ENCODE data around the gene ARL8B. TPM values are rescaled to one million over a fixed set of nuclear protein-coding genes. Genes with fewer than 3 reads are reported as not detected.

The ARL8B gene
- total RNA-seq, 1 experiment from 2014 or later, result 54.0 TPM

GRCh38 chr3:5212628-5213573 lies 90.8 kb downstream of the ARL8B start:
- Histone ChIP-seq H3K27me3 (replicated peaks; ENCODE audit: insufficient read depth, low read depth, low read length, poor library complexity) (no peaks in the 10 kb centered on the region), H3K4me3 (ENCODE audit: low read depth, low read length, poor library complexity, severe bottlenecking) (no peak overlapping the region), H3K9me3 (ENCODE audit: low read depth, low read length, poor library complexity, severe bottlenecking) (no peaks in the 10 kb centered on the region), H3K4me1 (ENCODE audit: insufficient read depth, low read length, poor library complexity, severe bottlenecking) (no peaks in the 10 kb centered on the region), H3K36me3 (ENCODE audit: insufficient read depth, low read length, poor library complexity, severe bottlenecking) (peaks cover 94% of the 10 kb centered on the region), H3K27ac (ENCODE audit: low read depth, low read length, poor library complexity, severe bottlenecking) (no peak overlapping the region)
- no TSS peak for BruUV-seq (replicated peaks)
- DNase-seq (ENCODE audit: low spot score), result no peak
- ChIA-PET POLR2A (ENCODE audit: low non-redundant PET) (no interaction called here), CTCF (no interaction called here)
- intact Hi-C loops (cut with micrococcal nuclease; ENCODE audit: unreplicated experiment), result no loop called here
- TF ChIP-seq CTCF (conservative IDR thresholded peaks at IDR 0.05; ENCODE audit: low read depth, low read length) (no peak), EZH2 (IDR thresholded peaks at IDR 0.05; ENCODE audit: borderline replicate concordance, low read depth, low read length, poor library complexity, severe bottlenecking) (no peak)

DNA sequence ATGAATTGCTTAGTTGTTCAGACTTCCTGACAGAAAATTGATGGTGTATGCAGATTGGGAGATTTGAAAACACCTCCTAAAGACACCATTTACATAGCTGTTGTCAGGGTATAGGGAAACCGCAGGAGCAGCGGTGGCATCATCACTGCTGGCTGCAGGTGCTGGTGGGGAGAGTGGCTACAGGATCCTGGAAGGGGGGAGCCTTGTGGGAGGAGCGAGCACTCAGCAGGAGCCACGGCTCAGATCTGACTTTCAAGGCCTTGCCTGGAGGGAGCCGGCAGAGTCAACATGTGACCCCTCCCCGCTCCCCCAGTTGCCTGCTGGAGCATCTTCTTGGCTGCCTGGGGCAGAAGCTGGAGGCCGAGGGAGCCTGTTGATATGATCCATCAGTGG lies 91.5 kb downstream of the ARL8B start:
- no TSS peak for BruUV-seq (replicated peaks)
- Histone ChIP-seq H3K27me3 (replicated peaks; ENCODE audit: insufficient read depth, low read depth, low read length, poor library complexity) (no peaks in the 10 kb centered on the region), H3K36me3 (ENCODE audit: insufficient read depth, low read length, poor library complexity, severe bottlenecking) (peaks cover 90% of the 10 kb centered on the region), H3K9me3 (ENCODE audit: low read depth, low read length, poor library complexity, severe bottlenecking) (no peaks in the 10 kb centered on the region), H3K4me1 (ENCODE audit: insufficient read depth, low read length, poor library complexity, severe bottlenecking) (no peaks in the 10 kb centered on the region), H3K27ac (ENCODE audit: low read depth, low read length, poor library complexity, severe bottlenecking) (no peak overlapping the region), H3K4me3 (ENCODE audit: low read depth, low read length, poor library complexity, severe bottlenecking) (no peak overlapping the region)
- TF ChIP-seq CTCF (conservative IDR thresholded peaks at IDR 0.05; ENCODE audit: low read depth, low read length) (no peak), EZH2 (IDR thresholded peaks at IDR 0.05; ENCODE audit: borderline replicate concordance, low read depth, low read length, poor library complexity, severe bottlenecking) (no peak)
- no peak for DNase-seq (ENCODE audit: low spot score)
- POLR2A ChIA-PET (ENCODE audit: low non-redundant PET), result no interaction called here
- intact Hi-C loops (cut with micrococcal nuclease; ENCODE audit: unreplicated experiment), result no loop called here
- CTCF ChIA-PET, result no interaction called here

DNA sequence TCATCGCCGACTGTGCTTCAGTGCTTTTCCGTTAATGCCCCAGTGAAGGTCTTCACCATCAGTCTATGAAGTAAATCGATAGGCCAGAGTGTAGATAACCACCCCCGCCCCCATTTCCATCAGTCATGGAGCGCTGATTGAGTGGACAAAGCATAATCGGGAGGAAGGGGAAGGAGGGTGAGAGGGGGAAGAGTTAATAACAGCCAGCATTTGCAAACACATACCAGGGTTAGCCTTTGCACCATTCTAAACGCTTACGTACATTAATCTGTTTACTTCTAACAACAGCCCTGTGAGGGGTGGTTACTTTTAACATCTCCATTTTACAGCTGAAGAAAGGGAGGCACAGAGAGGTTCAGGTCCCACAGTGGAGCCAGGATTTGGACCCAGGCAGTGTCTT lies 92.3 kb downstream of the ARL8B start:
- no TSS peak for BruUV-seq (replicated peaks)
- POLR2A ChIA-PET (ENCODE audit: low non-redundant PET), result no interaction called here
- H3K4me1 ChIP-seq (ENCODE audit: insufficient read depth, low read length, poor library complexity, severe bottlenecking), result no peaks in the 10 kb centered on the region
- no peak overlapping the region for H3K27ac ChIP-seq (ENCODE audit: low read depth, low read length, poor library complexity, severe bottlenecking)
- DNase-seq (ENCODE audit: low spot score), result no peak
- no peaks in the 10 kb centered on the region for H3K27me3 ChIP-seq (replicated peaks; ENCODE audit: insufficient read depth, low read depth, low read length, poor library complexity)
- peaks cover 82% of the 10 kb centered on the region for H3K36me3 ChIP-seq (ENCODE audit: insufficient read depth, low read length, poor library complexity, severe bottlenecking)
- H3K9me3 ChIP-seq (ENCODE audit: low read depth, low read length, poor library complexity, severe bottlenecking), result no peaks in the 10 kb centered on the region
- H3K4me3 ChIP-seq (ENCODE audit: low read depth, low read length, poor library complexity, severe bottlenecking), result no peak overlapping the region
- no peak for TF ChIP-seq EZH2 (IDR thresholded peaks at IDR 0.05; ENCODE audit: borderline replicate concordance, low read depth, low read length, poor library complexity, severe bottlenecking)
- TF ChIP-seq CTCF (conservative IDR thresholded peaks at IDR 0.05; ENCODE audit: low read depth, low read length), result no peak
- CTCF ChIA-PET, result no interaction called here
- intact Hi-C loops (cut with micrococcal nuclease; ENCODE audit: unreplicated experiment), result no loop called here
